ENCODE data around the gene DOK4.
"Not testable (repeated sequence)": the region's sequence is repeated elsewhere in the genome, so short reads cannot be mapped to it uniquely, and the experiment has no call there.

Gene DOK4

DNA sequence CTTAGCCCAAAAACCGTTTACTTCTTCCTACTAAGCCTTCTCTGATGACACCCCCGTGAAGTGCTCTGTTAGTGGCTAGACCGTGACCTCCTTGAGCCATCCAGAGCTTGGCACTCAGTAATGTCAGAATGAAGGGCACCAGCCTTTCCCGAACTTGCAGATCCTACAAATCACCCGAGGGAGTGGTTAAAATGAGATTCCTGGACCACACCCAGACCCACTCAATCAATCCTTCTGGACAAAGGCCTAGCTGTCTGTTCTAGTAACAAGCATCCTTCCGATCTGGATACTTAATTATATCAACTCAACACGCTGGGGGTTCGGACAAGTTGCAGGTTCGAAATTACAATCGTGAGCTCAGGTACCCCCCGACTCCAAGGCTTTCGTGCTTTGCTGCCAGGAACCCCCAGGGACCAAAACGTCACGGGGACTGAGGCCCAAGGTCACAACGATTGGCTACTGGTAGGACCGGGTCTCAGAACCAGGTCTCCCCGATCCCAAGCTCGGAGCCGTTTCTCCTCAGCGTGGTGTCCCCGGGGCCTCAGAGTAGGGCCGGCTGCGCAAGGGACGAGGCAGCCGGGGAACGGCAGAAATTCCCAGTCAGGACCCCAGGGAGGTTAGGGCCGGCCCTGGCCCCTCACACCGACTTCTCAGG is 39.6 kb downstream of the DOK4 start:
- no peak for DNase-seq (ENCODE audit: low spot score)

DNA sequence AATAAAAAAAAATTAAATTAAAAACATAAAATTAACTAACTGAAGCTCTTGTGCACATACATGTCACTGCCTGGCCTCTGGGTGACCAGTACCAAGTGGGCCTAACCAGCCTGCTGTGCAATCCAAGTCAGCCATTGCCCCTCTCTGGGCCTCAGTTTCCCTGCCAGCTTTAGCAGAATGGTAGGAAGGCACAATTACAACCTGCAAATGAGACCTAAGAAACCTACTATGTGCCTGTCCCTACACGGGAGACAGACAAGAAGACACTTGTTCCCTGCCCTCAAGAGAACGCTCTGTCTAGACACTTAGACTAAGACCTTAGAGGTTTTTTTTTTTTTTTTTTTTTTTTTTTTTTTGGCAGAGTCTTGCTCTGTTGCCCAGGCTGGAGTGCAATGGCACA is 40.8 kb downstream of the DOK4 start:
- no peak for DNase-seq (ENCODE audit: low spot score)

DNA sequence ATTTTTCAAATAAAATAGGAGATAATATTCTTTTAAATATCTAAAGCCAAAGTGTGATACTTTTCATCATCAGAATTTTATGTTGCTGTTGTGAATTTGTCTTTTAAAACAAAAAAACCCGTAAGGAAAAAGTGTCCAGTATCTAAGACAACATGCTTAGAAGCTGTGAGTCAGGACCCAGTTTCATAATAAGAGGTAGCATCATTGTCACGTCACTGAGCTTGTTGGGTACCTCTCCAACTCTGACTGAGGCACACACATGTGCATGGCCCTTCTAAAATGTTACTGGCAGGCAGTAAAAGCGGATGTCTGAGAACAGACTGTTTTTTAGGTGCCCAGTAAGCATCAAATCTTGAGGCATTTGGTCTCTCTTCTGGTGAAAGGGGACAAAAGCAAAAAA is 41.6 kb downstream of the DOK4 start:
- no peak for DNase-seq (ENCODE audit: low spot score)

DNA sequence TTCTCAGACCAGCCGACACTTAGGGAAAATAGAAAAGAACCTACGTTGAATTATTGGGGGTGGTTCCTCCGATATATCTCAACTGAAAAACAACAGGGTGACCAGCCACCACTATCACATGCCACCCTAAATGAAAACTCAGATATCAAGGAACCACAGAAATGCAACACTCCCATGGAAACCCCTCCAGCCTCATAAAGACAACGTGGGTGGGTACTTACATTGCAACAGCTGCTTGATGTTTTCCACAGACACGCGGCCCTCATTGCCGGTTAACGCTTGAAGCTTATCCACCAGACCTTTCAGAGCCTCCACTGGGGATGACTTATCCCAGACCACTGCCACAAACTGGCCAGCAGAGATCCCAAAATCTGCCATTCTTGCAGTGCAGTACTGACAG is 45.7 kb downstream of the DOK4 start:
- not testable (repeated sequence) for DNase-seq (ENCODE audit: low spot score)

DNA sequence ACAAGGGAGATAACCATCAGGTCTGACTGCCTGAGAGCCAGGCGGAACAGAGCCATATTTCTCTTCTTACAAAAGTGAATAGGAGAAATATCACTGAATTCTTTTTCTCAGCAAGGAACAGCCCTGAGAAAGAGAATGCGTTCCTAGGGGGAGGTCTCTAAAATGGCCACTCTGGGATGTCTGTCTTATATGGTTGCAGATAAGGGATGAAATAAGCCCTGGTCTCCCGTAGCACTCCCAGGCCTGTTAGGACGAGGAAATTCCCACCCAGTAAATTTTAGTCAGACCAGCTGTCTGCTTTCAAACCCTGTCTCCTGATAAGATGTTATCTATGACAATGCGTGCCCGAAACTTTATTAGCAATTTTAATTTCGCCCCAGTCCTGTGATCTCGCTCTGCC is 46.3 kb downstream of the DOK4 start:
- DNase-seq (ENCODE audit: low spot score) = not testable (repeated sequence)

DNA sequence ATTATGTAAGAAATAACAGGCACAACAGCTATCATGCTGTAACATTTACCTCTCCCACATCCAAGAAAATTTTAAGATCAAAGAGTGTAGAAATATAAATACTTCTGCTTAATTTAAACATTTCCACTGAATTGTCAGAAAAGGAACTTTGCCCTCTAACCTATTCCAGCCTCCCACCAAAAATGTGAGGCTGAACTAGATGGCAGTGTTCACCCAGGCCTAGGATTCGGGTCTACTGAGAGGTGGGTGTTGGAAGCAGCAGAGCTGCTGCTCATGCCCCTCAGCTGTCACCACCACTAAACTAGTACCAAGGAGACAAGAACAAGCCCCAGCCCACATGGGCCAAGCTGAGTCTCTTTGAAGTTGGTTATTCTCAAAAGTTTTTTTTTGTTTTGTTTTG is 50.5 kb downstream of the DOK4 start:
- no peak for DNase-seq (ENCODE audit: low spot score)

DNA sequence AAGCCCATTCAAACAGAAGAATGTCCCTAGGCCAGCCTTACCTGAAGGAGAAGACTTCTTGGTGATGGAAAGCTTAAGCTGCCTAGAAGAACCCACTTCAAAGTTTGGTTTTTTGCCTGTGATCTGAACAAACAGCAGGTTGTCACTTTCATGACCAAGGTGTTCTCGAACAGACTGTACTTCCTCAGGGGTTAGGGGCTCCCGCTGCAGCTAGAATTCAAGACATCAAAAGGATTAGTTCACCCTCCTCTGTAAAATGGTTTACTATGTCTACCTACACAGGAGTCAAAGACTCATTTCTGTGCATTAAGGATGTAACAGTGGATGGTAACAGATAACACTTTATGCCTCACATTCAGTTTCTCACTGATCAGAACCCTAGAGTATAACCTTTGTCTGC is 52.3 kb downstream of the DOK4 start:
- no peak for DNase-seq (ENCODE audit: low spot score)

DNA sequence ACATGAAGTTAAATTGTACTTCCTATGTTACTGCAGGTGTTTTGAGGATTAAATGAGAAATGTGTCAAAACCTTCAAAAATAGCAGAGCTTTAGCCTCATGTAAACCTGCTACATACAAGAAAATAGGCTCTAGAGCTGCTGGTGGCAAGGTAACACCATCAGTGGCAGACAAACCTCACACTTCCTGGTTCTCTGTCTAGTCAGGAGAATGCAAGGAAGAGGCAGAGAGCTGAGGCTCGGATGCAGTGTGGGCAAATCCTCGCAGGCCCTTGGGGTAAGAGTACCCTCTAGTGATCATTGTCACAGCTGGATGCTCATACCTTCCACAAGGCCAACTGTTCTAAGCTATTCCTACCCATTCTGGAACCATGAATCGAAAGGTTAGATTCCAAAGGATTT is 53.3 kb downstream of the DOK4 start:
- DNase-seq (ENCODE audit: low spot score) = no peak

DNA sequence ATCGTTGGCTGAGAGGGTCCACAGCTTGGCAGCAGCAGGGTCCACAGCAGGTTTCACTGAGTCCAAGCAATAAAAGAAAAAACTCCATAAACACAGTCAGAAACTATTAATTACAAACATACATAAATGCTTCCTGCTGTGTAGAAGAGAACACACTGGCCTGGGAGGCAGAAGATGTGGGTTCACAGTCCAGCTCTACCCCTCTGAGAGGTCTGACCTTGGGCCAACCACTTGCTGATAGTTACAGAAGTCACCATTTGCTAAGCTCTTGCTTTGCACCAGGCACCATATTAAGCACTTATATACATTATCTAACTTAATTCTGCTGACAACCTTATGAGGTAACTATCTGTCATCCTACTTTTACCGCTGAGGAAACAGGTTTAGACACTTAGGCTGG is 53.8 kb downstream of the DOK4 start:
- no peak for DNase-seq (ENCODE audit: low spot score)

DNA sequence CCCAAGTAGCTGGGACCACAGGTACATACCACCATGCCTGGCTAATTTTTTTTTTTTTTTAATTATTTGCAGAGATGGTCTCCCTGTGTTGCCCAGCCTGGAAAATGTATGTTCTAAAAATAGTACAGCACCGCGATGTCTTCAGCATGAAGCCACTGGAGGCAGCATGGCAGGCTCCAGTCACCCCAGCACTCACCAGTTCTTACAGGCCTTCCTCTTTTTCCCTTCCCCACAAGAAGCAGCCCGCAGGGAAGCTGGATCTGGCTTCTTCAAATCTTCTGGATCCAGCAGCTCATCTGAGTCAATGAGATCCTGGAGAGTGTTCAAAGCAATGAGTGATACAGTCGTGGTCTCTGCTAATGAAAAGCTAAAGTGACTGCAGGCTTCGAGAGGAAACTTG is 55.3 kb downstream of the DOK4 start:
- DNase-seq (ENCODE audit: low spot score) = no peak

DNA sequence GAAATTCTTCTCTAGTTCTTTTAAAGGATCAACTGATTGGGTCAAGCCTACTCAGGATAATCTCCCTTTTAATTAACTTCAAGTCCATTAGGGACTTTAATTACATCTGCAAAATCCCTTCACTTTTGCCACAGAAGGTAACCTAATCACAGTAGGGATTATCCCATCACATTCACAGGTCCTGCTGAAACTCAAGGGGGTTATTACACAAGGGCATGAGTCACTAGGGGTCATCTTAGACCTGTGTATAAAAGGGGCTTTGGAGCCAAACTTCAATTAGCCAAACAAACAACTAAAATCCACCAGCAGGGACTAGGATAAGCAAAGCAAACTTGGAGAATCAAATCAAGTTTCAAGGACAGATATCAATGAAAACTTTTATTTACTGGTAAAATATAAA is 58.5 kb downstream of the DOK4 start:
- DNase-seq (ENCODE audit: low spot score) = no peak

DNA sequence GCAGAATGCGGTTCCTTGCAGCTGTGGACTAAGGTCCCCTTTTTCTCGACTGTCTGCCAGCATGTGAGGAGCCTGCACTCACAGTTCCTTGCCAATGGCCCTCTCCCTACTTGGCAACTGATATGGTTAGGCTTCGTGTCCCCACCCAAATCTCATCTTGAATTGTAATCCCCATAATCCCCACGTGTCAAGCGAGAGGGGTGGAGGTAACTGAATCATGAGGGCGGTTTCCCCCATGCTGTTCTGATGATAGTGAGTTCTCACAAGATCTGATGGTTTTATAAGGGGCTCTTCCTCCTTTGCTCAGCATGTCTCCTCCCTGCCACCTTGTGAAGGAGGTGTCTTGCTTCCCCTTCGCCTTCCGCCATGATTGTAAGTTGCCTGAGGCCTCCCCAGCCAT is 59.0 kb downstream of the DOK4 start:
- no peak for DNase-seq (ENCODE audit: low spot score)

DNA sequence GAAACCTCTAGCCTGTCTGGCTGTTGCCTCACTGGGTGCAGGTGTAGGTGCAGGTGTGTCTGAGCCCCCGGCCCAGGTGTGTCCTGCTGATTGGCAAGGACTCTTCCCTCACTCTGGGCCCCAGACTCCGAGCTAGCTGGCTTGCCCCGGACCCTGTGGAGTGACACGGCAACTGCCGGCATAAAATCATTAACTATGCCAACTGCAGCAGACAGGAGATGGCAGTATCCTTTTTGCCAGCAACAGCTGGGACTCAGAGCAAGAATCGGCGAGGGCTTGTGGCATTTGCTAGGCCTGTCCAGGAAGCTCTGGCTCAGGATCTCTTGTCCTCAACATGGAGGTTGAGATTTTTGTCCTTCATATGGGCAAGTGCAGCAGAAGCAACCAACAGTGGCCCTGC is 59.9 kb downstream of the DOK4 start:
- DNase-seq (ENCODE audit: low spot score) = no peak

DNA sequence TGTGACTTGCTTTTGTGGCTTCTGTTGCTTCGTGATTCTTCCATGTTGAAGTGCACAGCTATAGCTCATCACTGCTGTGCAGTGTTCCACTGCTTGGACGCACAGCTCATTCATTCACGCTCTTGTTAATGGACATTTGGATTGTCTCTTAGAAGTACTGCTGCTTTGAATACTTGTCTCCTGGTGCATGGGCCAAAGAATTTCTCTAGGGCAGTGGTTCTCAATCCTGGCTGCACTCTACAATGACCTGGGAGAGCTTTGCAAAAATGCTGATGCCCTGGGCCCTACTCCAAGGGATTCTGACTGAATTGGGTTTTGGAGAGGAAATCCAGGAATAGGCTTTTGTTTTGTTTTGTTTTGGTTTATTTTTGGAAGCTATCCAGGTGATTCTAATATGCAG is 61.7 kb downstream of the DOK4 start:
- DNase-seq (ENCODE audit: low spot score) = peak; percentile 32

DNA sequence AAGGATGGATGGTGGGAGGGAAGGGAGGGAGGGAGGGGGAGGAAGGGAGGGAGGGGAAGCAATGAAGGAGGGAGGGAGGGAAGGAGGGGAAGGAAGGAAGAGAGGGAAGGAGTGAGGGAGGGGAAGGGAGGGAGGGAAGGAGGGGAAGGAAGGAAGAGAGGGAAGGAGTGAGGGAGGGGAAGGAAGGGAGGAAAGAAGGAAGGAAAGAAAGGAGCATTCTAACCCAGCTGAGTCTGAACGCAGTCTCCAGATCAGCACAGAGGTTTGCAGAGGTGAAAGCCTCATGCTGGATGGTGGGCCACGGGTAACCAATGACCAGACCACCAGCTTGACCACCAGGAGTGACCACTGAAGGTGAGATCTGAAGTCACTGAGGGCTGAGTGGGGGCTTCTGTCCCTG is 63.1 kb downstream of the DOK4 start:
- no peak for DNase-seq (ENCODE audit: low spot score)

DNA sequence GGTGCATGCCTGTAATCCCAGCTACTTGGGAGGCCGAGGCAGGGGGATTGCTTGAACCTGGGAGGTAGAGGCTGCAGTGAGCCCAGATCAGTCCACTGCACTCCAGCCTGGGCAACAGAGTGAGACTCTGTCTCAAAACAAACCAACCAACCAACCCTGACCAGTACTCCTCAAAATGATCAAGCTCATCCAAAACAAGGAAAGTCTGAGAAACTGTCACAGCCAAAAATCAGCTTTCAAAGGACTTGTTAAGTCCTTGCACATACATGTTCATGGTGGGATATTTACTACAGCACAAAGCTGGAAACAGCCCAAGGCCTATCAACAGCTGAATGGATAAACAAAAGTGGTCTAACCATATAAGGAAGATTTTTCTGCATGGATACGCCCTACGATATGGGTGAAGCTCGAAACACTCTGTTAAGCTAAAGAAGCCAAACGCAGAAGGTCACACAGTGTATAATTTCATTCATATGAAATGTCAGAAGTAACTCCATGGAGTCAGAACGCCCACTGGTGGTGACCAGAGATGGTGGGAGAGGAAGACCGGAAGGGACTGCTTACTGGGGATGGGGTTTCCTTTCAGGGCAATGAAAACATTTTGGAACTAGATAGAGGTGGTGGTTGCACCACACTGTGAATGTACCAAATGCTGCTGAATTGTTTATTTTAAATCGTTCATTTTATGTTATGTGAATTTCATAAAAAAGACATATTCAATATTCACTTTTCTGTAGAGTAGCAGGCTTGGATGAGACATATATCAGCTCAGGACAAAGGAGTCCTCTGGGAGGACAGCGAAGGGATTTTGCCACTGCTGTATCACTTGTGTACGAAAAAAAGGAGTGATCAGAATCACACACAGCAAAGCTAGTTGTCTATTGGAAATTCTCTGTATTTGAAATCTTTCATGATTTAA is 64.0 kb downstream of the DOK4 start:
- DNase-seq (ENCODE audit: low spot score) = peak; percentile 40

All from Ammon's horn (tissue), 1 donor.